HEK293T (cell line): ENCODE data around the gene CCDC180.

Experiments
- FOXM1 ChIP-seq: fragments of 450-650 bp; IDR thresholded peaks from 2 replicates; pipeline ENCODE4 v1.6.1; 2017; ENCODE audit warnings: mild to moderate bottlenecking, borderline replicate concordance
- NFRKB ChIP-seq: fragments of 450-650 bp; IDR thresholded peaks from 2 replicates; pipeline ENCODE4 v1.6.1; 2016; ENCODE audit warnings: mild to moderate bottlenecking, moderate library complexity
- SP1 ChIP-seq: fragments of 450-650 bp; IDR thresholded peaks from 2 replicates; pipeline ENCODE4 v1.6.1; 2017

DNA sequence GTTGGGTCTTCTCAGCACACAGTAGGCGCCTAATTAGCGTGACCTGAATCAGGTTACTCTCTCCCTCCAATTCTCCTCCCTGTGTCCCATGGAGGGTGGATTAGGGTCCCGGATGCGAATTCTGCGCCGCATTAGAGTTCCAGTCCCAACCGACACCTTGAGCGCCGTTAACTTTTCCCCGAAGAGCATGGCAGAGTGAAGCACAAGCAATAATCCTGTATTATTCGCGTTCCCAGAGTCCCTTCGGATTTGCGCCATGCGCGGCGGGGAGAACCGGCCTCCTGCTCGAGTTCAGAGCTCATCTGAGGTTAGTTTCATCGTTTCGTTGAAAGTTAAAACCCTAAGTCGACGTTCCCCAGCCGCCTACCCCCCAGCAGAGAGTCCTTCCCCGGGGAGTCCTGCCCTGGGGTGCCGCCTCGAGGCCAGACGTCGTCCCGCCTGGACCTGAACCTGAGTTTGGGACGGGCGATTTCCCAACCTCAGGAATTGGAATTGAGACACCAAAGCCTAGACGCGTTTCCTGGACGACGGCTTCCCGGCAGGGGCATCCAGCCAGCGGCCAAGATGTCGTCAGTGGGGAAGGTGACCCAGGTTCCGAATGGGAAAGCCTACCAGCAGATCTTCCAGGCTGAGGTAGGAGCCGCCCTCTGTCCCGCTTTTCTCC, at the start of gene CCDC180:
- TF ChIP-seq NFRKB (no peak), SP1 (no peak), FOXM1 (no peak)
